ENCODE data around the gene TNPO1. TPM values are rescaled to one million over a fixed set of nuclear protein-coding genes. Genes with fewer than 3 reads are reported as not detected.

The TNPO1 gene
- 435 and 1,010 TPM in 2 replicates for total RNA-seq

GRCh38 chr5:72816284-72817075, at the start of gene TNPO1:
Gene TNPO1, plus strand, starts transcription at chr5:72816661. Its CDS starts 77 bp downstream, at chr5:72816738.

GRCh38 chr5:72955768-72956323, 139.4 kb downstream of the TNPO1 start, which contains the start of gene FCHO2:
Gene FCHO2, plus strand, starts transcription at chr5:72956041. Its CDS starts 56 bp downstream, at chr5:72956097.

Other genes with a start within 250 kb of the TNPO1 start
- gene FCHO2, start 139.4 kb downstream of the TNPO1 start, total RNA-seq: 9.1 and 12.0 TPM in 2 replicates